Mucosa of descending colon (tissue), 3 donors: ENCODE data around the gene FUT9. TPM values are rescaled to one million over a fixed set of nuclear protein-coding genes. Genes with fewer than 3 reads are reported as not detected.

Source experiments
- ATAC-seq: fragments of 200-7000 bp; cut with Tn5 transposase; one replicate; pipeline ENCODE4 v1.9.1; 2020; ENCODE audit warnings: mild to moderate bottlenecking, moderate library complexity
- DNase-seq, 3 donors: peaks; one replicate each; pipeline ENCODE4 v3.0.0-alpha.2; 2020
- H3K36me3 ChIP-seq: fragments of 200-600 bp; one replicate; pipeline ENCODE4 v1.8.0; 2021; ENCODE audit warnings: low read depth, mild to moderate bottlenecking
- H3K4me1 ChIP-seq: fragments of 200-600 bp; one replicate; pipeline ENCODE4 v1.8.0; 2021; ENCODE audit warnings: low read depth, mild to moderate bottlenecking
- H3K4me3 ChIP-seq: fragments of 200-600 bp; one replicate; pipeline ENCODE4 v1.8.0; 2021; ENCODE audit warnings: mild to moderate bottlenecking
- H3K9me3 ChIP-seq: fragments of 200-600 bp; one replicate; pipeline ENCODE4 v1.8.0; 2021; ENCODE audit warnings: mild to moderate bottlenecking
- intact Hi-C, 2 donors: fragments of 100-400 bp; cut with DNase I in 1 of 2; cut with micrococcal nuclease in 1 of 2; formaldehyde crosslinking; loops; one replicate each; pipeline versions ENCODE4 v1.11.0 to v1.11.1; 2022; cut with DNase I, micrococcal nuclease
- total RNA-seq, 3 donors: library from RNA; stranded (reverse); fragmentation: NEBNext Ultra II Directional in 2 of 3; extraction: Animal tissue kit (Norgen Biotek cat#: 25700) in 2 of 3; gene quantifications; one replicate each; pipeline versions ENCODE4 v1.2.1 to v1.2.4, GENCODE V29; 2021 to 2023
- TF ChIP-seq, protein P1 (sequence below): fragments of 200-600 bp; IDR thresholded peaks from one replicate; pipeline ENCODE4 v1.8.0; 2022; ENCODE audit warnings: antibody characterized with exemption, mild to moderate bottlenecking
- donor health status: DM: no; HTN: no; CAD: no; lungs with moderate emphysema.
- donor health status: DM: no; HTN: no; CAD: no.
- donor health status: DM: no; HTN: yes; CAD: no.

FUT9 gene
- total RNA-seq, 3 donors from 2014 or later = 0.02 to 0.09 TPM; not detected in 1

DNA sequence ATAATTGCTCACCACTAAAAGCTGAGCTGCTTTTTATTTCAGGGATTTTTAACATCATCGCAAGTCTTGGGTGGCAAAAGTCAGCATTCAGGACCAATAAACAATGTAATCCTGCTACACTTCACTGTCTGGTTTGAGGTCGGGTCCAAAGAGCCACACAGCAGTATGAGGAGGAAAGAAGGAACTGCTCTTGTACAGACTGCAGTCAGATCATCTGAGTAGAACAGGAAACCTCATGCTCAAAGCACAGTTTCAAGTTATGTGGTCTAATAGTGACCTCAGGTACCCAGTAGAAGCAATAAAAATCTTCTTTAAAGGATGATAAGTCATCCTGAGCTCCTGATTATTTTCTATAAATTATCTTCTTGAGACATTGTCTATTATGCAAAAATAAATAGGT is 211.4 kb downstream of the FUT9 start:
- Histone ChIP-seq H3K4me1 (no peaks in the 10 kb centered on the region), H3K4me3 (no peak overlapping the region), H3K36me3 (no peaks in the 10 kb centered on the region), H3K9me3 (no peaks in the 10 kb centered on the region)
- DNase-seq (no peak), ATAC-seq (no peak)
- intact Hi-C loops = no loop called here
- TF ChIP-seq, protein P1, sequence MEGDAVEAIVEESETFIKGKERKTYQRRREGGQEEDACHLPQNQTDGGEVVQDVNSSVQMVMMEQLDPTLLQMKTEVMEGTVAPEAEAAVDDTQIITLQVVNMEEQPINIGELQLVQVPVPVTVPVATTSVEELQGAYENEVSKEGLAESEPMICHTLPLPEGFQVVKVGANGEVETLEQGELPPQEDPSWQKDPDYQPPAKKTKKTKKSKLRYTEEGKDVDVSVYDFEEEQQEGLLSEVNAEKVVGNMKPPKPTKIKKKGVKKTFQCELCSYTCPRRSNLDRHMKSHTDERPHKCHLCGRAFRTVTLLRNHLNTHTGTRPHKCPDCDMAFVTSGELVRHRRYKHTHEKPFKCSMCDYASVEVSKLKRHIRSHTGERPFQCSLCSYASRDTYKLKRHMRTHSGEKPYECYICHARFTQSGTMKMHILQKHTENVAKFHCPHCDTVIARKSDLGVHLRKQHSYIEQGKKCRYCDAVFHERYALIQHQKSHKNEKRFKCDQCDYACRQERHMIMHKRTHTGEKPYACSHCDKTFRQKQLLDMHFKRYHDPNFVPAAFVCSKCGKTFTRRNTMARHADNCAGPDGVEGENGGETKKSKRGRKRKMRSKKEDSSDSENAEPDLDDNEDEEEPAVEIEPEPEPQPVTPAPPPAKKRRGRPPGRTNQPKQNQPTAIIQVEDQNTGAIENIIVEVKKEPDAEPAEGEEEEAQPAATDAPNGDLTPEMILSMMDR = no peak

DNA sequence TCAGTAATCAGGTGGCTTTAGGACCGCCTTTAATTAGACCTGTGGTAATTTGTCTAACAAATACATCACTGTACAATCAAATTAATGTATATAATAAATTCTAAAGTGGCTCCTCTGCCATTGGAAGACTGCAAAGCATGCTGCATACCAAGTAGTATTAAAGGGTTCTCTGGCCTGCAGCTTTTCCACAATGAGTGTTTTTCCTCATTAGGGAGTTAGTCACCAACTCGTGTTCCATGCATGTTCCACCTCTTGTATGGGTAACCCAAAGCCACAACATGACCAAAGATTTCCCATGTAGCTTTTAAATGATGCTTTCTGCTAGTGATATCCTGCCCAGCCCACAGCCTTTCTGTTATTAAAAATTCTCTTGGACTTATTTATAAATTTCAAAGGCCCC is 218.7 kb downstream of the FUT9 start:
- Histone ChIP-seq H3K9me3 (no peaks in the 10 kb centered on the region), H3K4me3 (no peak overlapping the region)
- intact Hi-C loops = no loop called here

GRCh38 chr6:96235927-96236326 is 220.2 kb downstream of the FUT9 start:
- Histone ChIP-seq H3K4me3 (no peak overlapping the region), H3K36me3 (no peaks in the 10 kb centered on the region), H3K4me1 (no peaks in the 10 kb centered on the region), H3K9me3 (no peaks in the 10 kb centered on the region)
- intact Hi-C loops = no loop called here
- ATAC-seq = no peak
- TF ChIP-seq, protein P1 = no peak
- no peak for DNase-seq

More for the DNA sequence above, 218.7 kb downstream of the FUT9 start:
- no peaks in the 10 kb centered on the region for H3K4me1 ChIP-seq
- TF ChIP-seq, protein P1 = no peak
- DNase-seq (no peak), ATAC-seq (no peak)
- no peaks in the 10 kb centered on the region for H3K36me3 ChIP-seq

- Histone ChIP-seq H3K4me1 (no peaks in the 10 kb centered on the region), H3K9me3 (no peaks in the 10 kb centered on the region), H3K36me3 (no peaks in the 10 kb centered on the region), H3K4me3 (no peak overlapping the region)
- TF ChIP-seq, protein P1 = no peak
- DNase-seq (no peak), ATAC-seq (no peak)
- intact Hi-C loops = no loop called here
Observed at GRCh38 chr6:96236471-96236870, 220.7 kb downstream of the FUT9 start.

DNA sequence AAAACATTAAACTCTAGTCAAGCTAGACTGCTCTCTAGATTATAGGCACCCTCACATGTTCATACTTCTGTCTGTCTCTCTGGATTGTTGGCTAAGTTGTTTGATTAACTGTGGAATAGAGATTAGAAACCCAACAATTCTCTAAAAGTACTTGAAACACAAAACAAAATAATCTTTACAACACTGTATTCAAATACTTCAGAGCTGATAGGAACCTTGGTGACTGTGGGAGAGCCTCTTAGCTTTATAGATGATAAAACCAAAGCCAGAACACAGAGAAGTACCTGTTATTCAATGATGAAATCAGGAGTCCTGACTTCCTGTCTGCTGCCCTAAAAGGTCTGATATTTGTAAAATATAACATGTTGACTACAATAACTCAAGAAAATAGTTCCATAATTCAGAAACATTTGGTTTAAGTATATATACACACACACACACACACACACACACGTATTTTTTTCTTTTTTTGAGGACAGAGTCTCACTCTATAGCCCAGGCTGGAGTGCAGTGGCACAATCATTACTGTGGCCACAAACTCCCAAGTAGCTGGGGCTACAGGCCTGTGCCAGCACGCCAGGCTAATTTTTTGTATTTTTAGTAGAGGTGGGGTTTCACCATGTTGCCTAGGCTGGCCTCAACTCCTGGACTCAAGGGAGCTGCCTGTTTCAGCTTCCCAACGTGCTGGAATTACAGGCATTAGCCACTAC is 222.0 kb downstream of the FUT9 start:
- Histone ChIP-seq H3K36me3 (no peaks in the 10 kb centered on the region), H3K4me3 (no peak overlapping the region), H3K4me1 (no peaks in the 10 kb centered on the region), H3K9me3 (no peaks in the 10 kb centered on the region)
- DNase-seq (no peak), ATAC-seq (no peak)
- intact Hi-C loops = no loop called here
- TF ChIP-seq, protein P1 = no peak

GRCh38 chr6:96246563-96246962 is 230.8 kb downstream of the FUT9 start:
- no peak overlapping the region for H3K4me3 ChIP-seq
- no peaks in the 10 kb centered on the region for H3K9me3 ChIP-seq
- TF ChIP-seq, protein P1 = no peak
- H3K4me1 ChIP-seq = no peaks in the 10 kb centered on the region
- ATAC-seq (no peak), DNase-seq (no peak)
- intact Hi-C loops = no loop called here
- H3K36me3 ChIP-seq = no peaks in the 10 kb centered on the region
